Thyroid gland (tissue), 4 donors: ENCODE results near the gene SLBP. TPM values are rescaled to one million over a fixed set of nuclear protein-coding genes. Genes with fewer than 3 reads are reported as not detected.

ENCODE experiments used
- DNase-seq, 2 donors: peaks; one replicate each; pipeline ENCODE4 v3.0.0-alpha.2; 2019
- H3K27ac ChIP-seq, 3 donors: fragments of 200-600 bp; sonication (generic); 1 replicate in 2 of 3; 2 replicates in 1 of 3; pipeline ENCODE4 v1.5.1; 2016 to 2019; ENCODE audit warnings: mild to moderate bottlenecking in 1 of 3, moderate library complexity in 1 of 3
- H3K27me3 ChIP-seq: fragments of 200-600 bp; sonication (generic); one replicate; pipeline ENCODE4 v1.5.1; 2019
- H3K36me3 ChIP-seq, 2 donors: fragments of 200-600 bp; sonication (generic); one replicate each; pipeline ENCODE4 v1.5.1; 2016 to 2019
- H3K4me1 ChIP-seq, 2 donors: fragments of 200-600 bp; sonication (generic); one replicate each; pipeline ENCODE4 v1.5.1; 2017 to 2019
- H3K4me3 ChIP-seq, 3 donors: fragments of 200-600 bp; sonication (generic); replicated peaks in 1 of 3; 1 replicate in 2 of 3; 2 replicates in 1 of 3; pipeline ENCODE4 v1.5.1; 2016; ENCODE audit warnings: mild to moderate bottlenecking in 1 of 3
- H3K9me3 ChIP-seq: fragments of 200-600 bp; sonication (generic); one replicate; pipeline ENCODE4 v1.5.1; 2017
- CTCF ChIP-seq, 6 experiments: fragments of 200-600 bp in 3 of 6; fragments of 450-650 bp in 3 of 6; sonication (generic) in 3 of 6; IDR thresholded peaks; one replicate each; pipeline ENCODE4 v1.5.1; 2016 to 2019; ENCODE audit warnings: antibody characterized with exemption in 6 of 6, mild to moderate bottlenecking in 2 of 6, inconsistent platforms in 1 of 6, moderate library complexity in 1 of 6
- POLR2A ChIP-seq, 2 donors: fragments of 450-650 bp; IDR thresholded peaks; one replicate each; pipeline ENCODE4 v1.6.1; 2017; ENCODE audit warnings: antibody characterized with exemption in 2 of 2, mild to moderate bottlenecking in 2 of 2, moderate library complexity in 1 of 2
- WGBS, 2 donors: methylation state at CpG; one replicate each; pipeline ENCODE4 v1.1.5; 2017; 5-methylcytosine and 5-hydroxymethylcytosine counted together
- intact Hi-C: fragments of 100-400 bp; cut with DNase I; formaldehyde crosslinking; loops from one replicate; pipeline ENCODE4 v1.15.1; 2023
- total RNA-seq, 4 donors: library from RNA; depleted of rRNA; stranded (reverse); fragments of >200 nt; gene quantifications; one replicate each; pipeline ENCODE4 v1.2.3, GENCODE V29; 2016

The SLBP gene
- total RNA-seq, 4 donors from 2014 or later, result 41.2 to 48.5 (median 43.3) TPM

DNA sequence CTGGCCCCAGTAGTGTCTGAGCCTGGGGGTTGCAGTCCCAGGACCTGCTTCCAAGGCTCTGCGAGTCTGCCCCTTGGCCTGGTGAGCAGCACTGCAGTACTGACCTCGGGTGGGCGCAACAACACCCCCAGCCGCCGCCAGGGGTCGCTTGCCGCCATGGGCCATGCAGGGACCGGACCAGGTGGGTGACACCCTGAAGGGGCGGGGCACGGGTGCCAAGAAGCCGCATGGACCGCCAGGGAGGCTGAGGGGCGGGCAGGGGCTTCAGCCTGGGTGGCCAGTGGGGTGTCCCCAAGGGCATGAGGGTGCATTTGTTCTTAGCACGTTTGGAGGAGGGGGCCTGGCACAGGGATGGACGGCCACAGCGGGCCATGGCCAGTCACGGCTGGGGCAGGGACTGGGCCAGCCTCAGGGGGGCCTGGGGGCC is 34.2 kb upstream of the SLBP start:
- no CpG with 5 or more reads among the region's 17 CpGs for WGBS, 2 donors
- Histone ChIP-seq H3K27ac (no peak overlapping the region), H3K4me3 (no peak overlapping the region), H3K36me3 (no peaks in the 10 kb centered on the region), H3K4me1 (peaks cover 0 to 5% of the 10 kb centered on the region in 2 donors), H3K9me3 (no peaks in the 10 kb centered on the region), H3K27me3 (no peaks in the 10 kb centered on the region)
- DNase-seq, result peak; percentile 68 to 75
- intact Hi-C loops, result loop anchor here (5.0 kb wide), 2 partner anchors 61 to 441 kb away; no protein-coding TSS in a partner anchor
- TF ChIP-seq CTCF (IDR thresholded peaks at IDR 0.05) (peak; percentile 59 to 84 (median 70)), POLR2A (IDR thresholded peaks at IDR 0.05) (no peak)

- H3K27ac ChIP-seq, result no peak overlapping the region
- H3K4me3 ChIP-seq, result no peak overlapping the region
- H3K27me3 ChIP-seq, result no peaks in the 10 kb centered on the region
- no peak for DNase-seq
- intact Hi-C loops, result loop anchor here (5.0 kb wide), 2 partner anchors 62 to 442 kb away; no protein-coding TSS in a partner anchor
- TF ChIP-seq CTCF (IDR thresholded peaks at IDR 0.05) (no peak), POLR2A (IDR thresholded peaks at IDR 0.05) (no peak)
- WGBS, 2 donors, result 83% methylated on average over 11 to 12 of the region's 12 CpGs
- peaks cover 0 to 5% of the 10 kb centered on the region in 2 donors for H3K4me1 ChIP-seq
- no peaks in the 10 kb centered on the region for H3K36me3 ChIP-seq
- H3K9me3 ChIP-seq, result no peaks in the 10 kb centered on the region
Observed at GRCh38 chr4:1745697-1746096, 33.6 kb upstream of the SLBP start.

GRCh38 chr4:1745165-1745564 is 33.0 kb upstream of the SLBP start:
- no peaks in the 10 kb centered on the region for H3K27me3 ChIP-seq
- intact Hi-C loops, result loop anchor here (5.0 kb wide), 2 partner anchors 62 to 442 kb away; no protein-coding TSS in a partner anchor
- H3K9me3 ChIP-seq, result no peaks in the 10 kb centered on the region
- H3K27ac ChIP-seq, result no peak overlapping the region
- no peak overlapping the region for H3K4me3 ChIP-seq
- TF ChIP-seq CTCF (IDR thresholded peaks at IDR 0.05) (no peak), POLR2A (IDR thresholded peaks at IDR 0.05) (no peak)
- no peak for DNase-seq
- 88 to 94% methylated on average over 13 of the region's 13 CpGs for WGBS, 2 donors
- H3K36me3 ChIP-seq, result no peaks in the 10 kb centered on the region
- H3K4me1 ChIP-seq, result peaks cover 0 to 5% of the 10 kb centered on the region in 2 donors

DNA sequence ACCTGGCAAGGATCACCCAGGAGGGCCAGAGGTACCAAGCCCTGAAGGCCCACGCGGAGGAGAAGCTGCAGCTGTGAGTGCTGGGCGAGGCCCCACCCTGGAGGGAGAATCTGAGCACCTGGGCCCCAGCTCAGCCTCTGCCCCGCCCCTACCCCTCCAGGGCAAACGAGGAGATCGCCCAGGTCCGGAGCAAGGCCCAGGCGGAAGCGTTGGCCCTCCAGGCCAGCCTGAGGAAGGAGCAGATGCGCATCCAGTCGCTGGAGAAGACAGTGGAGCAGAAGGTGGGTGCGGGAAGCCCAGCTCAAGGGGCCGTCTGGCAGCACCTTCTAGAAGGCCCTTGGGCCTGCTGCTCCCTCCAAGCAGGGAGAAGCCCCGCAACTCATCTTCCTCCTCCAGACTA is 32.4 kb upstream of the SLBP start:
- intact Hi-C loops, result no loop called here

More for the DNA sequence above, 32.4 kb upstream of the SLBP start:
- Histone ChIP-seq H3K27ac (no peak overlapping the region), H3K9me3 (no peaks in the 10 kb centered on the region), H3K27me3 (no peaks in the 10 kb centered on the region), H3K36me3 (no peaks in the 10 kb centered on the region), H3K4me1 (peaks cover 0 to 5% of the 10 kb centered on the region in 2 donors), H3K4me3 (no peak overlapping the region)
- 89 to 92% methylated on average over 14 of the region's 14 CpGs for WGBS, 2 donors
- no peak for DNase-seq
- TF ChIP-seq POLR2A (IDR thresholded peaks at IDR 0.05) (no peak), CTCF (IDR thresholded peaks at IDR 0.05) (no peak)
